Endodermal cell (in vitro differentiated cells): Measurements from ENCODE around the gene AUTS2. TPM values are rescaled to one million over a fixed set of nuclear protein-coding genes. Genes with fewer than 3 reads are reported as not detected.

Source experiments
- DNase-seq: peaks from one replicate; pipeline ENCODE4 v3.0.0-alpha.2; 2017
- H3K27ac ChIP-seq: 2 replicates; pipeline ENCODE4 v1.5.1; 2013; ENCODE audit warnings: mild to moderate bottlenecking, low read depth, low read length, moderate library complexity
- H3K27me3 ChIP-seq: 2 replicates; pipeline ENCODE4 v1.6.1; 2013; ENCODE audit warnings: mild to moderate bottlenecking, low read length, moderate library complexity; ENCODE audit not compliant: insufficient read depth, control insufficient read depth, poor library complexity, severe bottlenecking
- H3K36me3 ChIP-seq: 2 replicates; pipeline ENCODE4 v1.7.0; 2013; ENCODE audit warnings: mild to moderate bottlenecking, low read length, moderate library complexity; ENCODE audit not compliant: control insufficient read depth, insufficient read depth
- H3K4me1 ChIP-seq: one replicate; pipeline ENCODE4 v1.7.0; 2013; ENCODE audit warnings: low read length; ENCODE audit not compliant: control insufficient read depth, insufficient read depth
- H3K4me3 ChIP-seq: 2 replicates; pipeline ENCODE4 v1.5.1; 2013; ENCODE audit warnings: mild to moderate bottlenecking, low read length, moderate library complexity
- H3K9ac ChIP-seq: 2 replicates; pipeline ENCODE4 v1.6.1; 2013; ENCODE audit warnings: mild to moderate bottlenecking, low read length, moderate library complexity; ENCODE audit not compliant: poor library complexity, severe bottlenecking; ENCODE audit errors: extremely low read depth
- H3K9me3 ChIP-seq: 2 replicates; pipeline ENCODE4 v1.6.1; 2013; ENCODE audit warnings: mild to moderate bottlenecking, low read length, moderate library complexity; ENCODE audit not compliant: control insufficient read depth
- H3K27ac Mint-ChIP-seq: 2 replicates; pipeline ENCODE4 v1.8.0; 2020; ENCODE audit warnings: mixed read lengths
- H3K27me3 Mint-ChIP-seq: 2 replicates; pipeline ENCODE4 v1.8.0; 2021; ENCODE audit warnings: mild to moderate bottlenecking, mixed read lengths; ENCODE audit not compliant: insufficient read depth
- H3K36me3 Mint-ChIP-seq: 2 replicates; pipeline ENCODE4 v1.8.0; 2020; ENCODE audit warnings: low read depth, mixed read lengths
- H3K4me1 Mint-ChIP-seq: 2 replicates; pipeline ENCODE4 v1.8.0; 2020; ENCODE audit warnings: mixed read lengths
- H3K4me3 Mint-ChIP-seq: 2 replicates; pipeline ENCODE4 v1.8.0; 2020; ENCODE audit warnings: mild to moderate bottlenecking, moderate library complexity, mixed read lengths
- H3K9me3 Mint-ChIP-seq: 2 replicates; pipeline ENCODE4 v1.8.0; 2020; ENCODE audit warnings: mild to moderate bottlenecking, mixed read lengths
- CTCF ChIP-seq: fragments of 200-600 bp; sonication (generic); conservative IDR thresholded peaks from 2 replicates; pipeline ENCODE4 v1.5.0; 2021; ENCODE audit warnings: antibody characterized with exemption, mild to moderate bottlenecking
- WGBS, 2 experiments: methylation state at CpG; one replicate each; pipeline versions ENCODE4 v1.1.5 to v1.1.7; 2013; ENCODE audit warnings: missing lambda C conversion rate in 2 of 2, mixed read lengths in 1 of 2; ENCODE audit not compliant: insufficient coverage in 1 of 2, insufficient read length in 1 of 2; 5-methylcytosine and 5-hydroxymethylcytosine counted together
- total RNA-seq, 2 donors: library from RNA; stranded (reverse); fragmentation: NEBNext Ultra II Directional in 1 of 2; extraction: Animal tissue kit (Norgen Biotek cat#: 25700) in 1 of 2; gene quantifications; 2 replicates in 1 of 2; 3 replicates in 1 of 2; pipeline ENCODE4 v1.2.1, GENCODE V29; 2021

AUTS2 gene
- total RNA-seq, 2 donors from 2014 or later: 76.8 to 106 TPM

- peaks cover 12% of the 10 kb centered on the region for H3K4me1 ChIP-seq
- no peak for TF ChIP-seq CTCF
- no peak overlapping the region for H3K27ac ChIP-seq
- H3K9me3 ChIP-seq: no peaks in the 10 kb centered on the region
- H3K27me3 ChIP-seq: peaks cover 16% of the 10 kb centered on the region
- no peaks in the 10 kb centered on the region for H3K9me3 Mint-ChIP-seq
- no peak overlapping the region for H3K27ac Mint-ChIP-seq
- no peak overlapping the region for H3K4me3 ChIP-seq
- H3K27me3 Mint-ChIP-seq: no peaks in the 10 kb centered on the region
- peaks cover 21% of the 10 kb centered on the region for H3K4me1 Mint-ChIP-seq
- no peaks in the 10 kb centered on the region for H3K36me3 ChIP-seq
- H3K4me3 Mint-ChIP-seq: no peak overlapping the region
- WGBS, 2 experiments: 86 to 89% methylated on average over 1 to 2 of the region's 2 CpGs
- DNase-seq: no peak
- no peak overlapping the region for H3K9ac ChIP-seq
- H3K36me3 Mint-ChIP-seq: no peaks in the 10 kb centered on the region
These were observed 5.7 kb downstream of the AUTS2 start for GRCh38 chr7:69603937-69604494.

- no peak for DNase-seq
- Mint-ChIP-seq H3K27me3 (no peaks in the 10 kb centered on the region), H3K36me3 (no peaks in the 10 kb centered on the region), H3K4me3 (no peak overlapping the region), H3K4me1 (peaks cover 31% of the 10 kb centered on the region), H3K9me3 (no peaks in the 10 kb centered on the region), H3K27ac (no peak overlapping the region)
- 37 to 39% methylated on average over 2 to 3 of the region's 3 CpGs for WGBS, 2 experiments
- H3K4me3 ChIP-seq: no peak overlapping the region
- no peak for TF ChIP-seq CTCF
- H3K27ac ChIP-seq: no peak overlapping the region
- peaks cover 17% of the 10 kb centered on the region for H3K4me1 ChIP-seq
- H3K27me3 ChIP-seq: peaks cover 16% of the 10 kb centered on the region
- no peak overlapping the region for H3K9ac ChIP-seq
- H3K9me3 ChIP-seq: no peaks in the 10 kb centered on the region
- H3K36me3 ChIP-seq: no peaks in the 10 kb centered on the region
These were observed 6.8 kb downstream of the AUTS2 start for GRCh38 chr7:69605070-69605469.

GRCh38 chr7:69605546-69605945 lies 7.3 kb downstream of the AUTS2 start:
- Mint-ChIP-seq H3K27me3 (peaks cover 3% of the 10 kb centered on the region), H3K27ac (no peak overlapping the region), H3K9me3 (no peaks in the 10 kb centered on the region), H3K4me1 (peaks cover 36% of the 10 kb centered on the region), H3K36me3 (no peaks in the 10 kb centered on the region), H3K4me3 (no peak overlapping the region)
- no peak for DNase-seq
- TF ChIP-seq CTCF: no peak
- Histone ChIP-seq H3K9me3 (no peaks in the 10 kb centered on the region), H3K4me1 (peaks cover 22% of the 10 kb centered on the region), H3K9ac (no peak overlapping the region), H3K27me3 (peaks cover 16% of the 10 kb centered on the region), H3K36me3 (no peaks in the 10 kb centered on the region), H3K4me3 (no peak overlapping the region), H3K27ac (no peak overlapping the region)
- WGBS, 2 experiments: 29 to 63% methylated on average over 1 to 2 of the region's 2 CpGs
